ENCODE results near the gene SLAMF1. TPM values are rescaled to one million over a fixed set of nuclear protein-coding genes. Genes with fewer than 3 reads are reported as not detected.
"Not testable (repeated sequence)": the region's sequence is repeated elsewhere in the genome, so short reads cannot be mapped to it uniquely, and the experiment has no call there.

Gene SLAMF1, protein sequence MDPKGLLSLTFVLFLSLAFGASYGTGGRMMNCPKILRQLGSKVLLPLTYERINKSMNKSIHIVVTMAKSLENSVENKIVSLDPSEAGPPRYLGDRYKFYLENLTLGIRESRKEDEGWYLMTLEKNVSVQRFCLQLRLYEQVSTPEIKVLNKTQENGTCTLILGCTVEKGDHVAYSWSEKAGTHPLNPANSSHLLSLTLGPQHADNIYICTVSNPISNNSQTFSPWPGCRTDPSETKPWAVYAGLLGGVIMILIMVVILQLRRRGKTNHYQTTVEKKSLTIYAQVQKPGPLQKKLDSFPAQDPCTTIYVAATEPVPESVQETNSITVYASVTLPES
- total RNA-seq: 1 to 10 TPM in 1 of 9 donors, under 1 TPM in 3, not detected in 5; 0.14 to 4.3 (median 0.60) TPM
- polyA plus RNA-seq: under 1 TPM; 0.21 to 0.80 TPM
- long read RNA-seq, donor 1: 0 reads
- long read RNA-seq, donor 2, partial matches to known transcripts: 0 of 1 reads
- long read RNA-seq, donor 2, other reads (novel, unspliced or antisense): 1 of 1 reads
- long read RNA-seq, donor 3: 0 reads

DNA sequence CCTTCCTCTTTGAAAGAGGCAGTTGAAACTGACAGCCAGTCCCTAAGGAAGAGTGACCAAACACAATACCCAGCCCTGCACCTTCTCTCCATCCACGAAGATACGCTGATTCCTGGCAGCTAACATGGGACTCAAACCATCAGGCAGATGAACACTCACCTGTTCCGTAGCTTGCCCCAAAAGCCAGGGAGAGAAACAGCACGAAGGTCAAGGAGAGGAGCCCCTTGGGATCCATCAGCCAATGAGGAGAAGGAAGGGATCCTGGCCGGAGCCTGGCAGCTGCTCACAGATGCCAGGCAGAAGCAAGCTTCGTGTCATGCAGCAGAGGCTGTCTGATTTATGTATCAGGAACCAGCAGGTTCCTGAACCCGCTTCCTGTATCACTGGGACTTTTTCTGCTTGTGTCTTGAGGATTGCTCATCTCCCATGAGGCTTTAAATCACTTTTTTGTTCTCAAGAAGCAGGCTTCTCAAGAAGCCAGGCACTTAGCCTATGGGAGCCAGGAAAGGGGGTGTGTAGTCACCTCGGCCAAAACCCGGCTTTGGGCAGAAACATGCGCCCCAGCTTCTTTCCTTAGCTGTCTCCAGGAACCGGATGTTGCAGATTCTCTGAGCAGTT lies at the start of gene SLAMF1:
SLAMF1 (minus strand) TSS at position 334 of the 618 bp plus-strand sequence; CDS start at position 235, 99 bp downstream.
- intact Hi-C loops (cut with DNase I): no loop called here
- H3K27ac ChIP-seq: peak within 1 kb of the TSS in 1 of 12 donors; percentile 84
- peaks cover 0 to 2% (median 0%) of the 10 kb centered on the region in 9 donors for H3K27me3 ChIP-seq
- peaks cover 0 to 42% (median 3%) of the 10 kb centered on the region in 12 donors for H3K4me1 ChIP-seq
- no peaks in the 10 kb centered on the region for H3K36me3 ChIP-seq
- ATAC-seq: peak in 2 of 4 donors; percentile 20 to 32
- TF ChIP-seq POLR2A (IDR thresholded peaks at IDR 0.05): no peak
- TF ChIP-seq, protein P1, sequence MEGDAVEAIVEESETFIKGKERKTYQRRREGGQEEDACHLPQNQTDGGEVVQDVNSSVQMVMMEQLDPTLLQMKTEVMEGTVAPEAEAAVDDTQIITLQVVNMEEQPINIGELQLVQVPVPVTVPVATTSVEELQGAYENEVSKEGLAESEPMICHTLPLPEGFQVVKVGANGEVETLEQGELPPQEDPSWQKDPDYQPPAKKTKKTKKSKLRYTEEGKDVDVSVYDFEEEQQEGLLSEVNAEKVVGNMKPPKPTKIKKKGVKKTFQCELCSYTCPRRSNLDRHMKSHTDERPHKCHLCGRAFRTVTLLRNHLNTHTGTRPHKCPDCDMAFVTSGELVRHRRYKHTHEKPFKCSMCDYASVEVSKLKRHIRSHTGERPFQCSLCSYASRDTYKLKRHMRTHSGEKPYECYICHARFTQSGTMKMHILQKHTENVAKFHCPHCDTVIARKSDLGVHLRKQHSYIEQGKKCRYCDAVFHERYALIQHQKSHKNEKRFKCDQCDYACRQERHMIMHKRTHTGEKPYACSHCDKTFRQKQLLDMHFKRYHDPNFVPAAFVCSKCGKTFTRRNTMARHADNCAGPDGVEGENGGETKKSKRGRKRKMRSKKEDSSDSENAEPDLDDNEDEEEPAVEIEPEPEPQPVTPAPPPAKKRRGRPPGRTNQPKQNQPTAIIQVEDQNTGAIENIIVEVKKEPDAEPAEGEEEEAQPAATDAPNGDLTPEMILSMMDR (IDR thresholded peaks at IDR 0.05): no peak
- no peaks in the 10 kb centered on the region for H3K9me3 ChIP-seq
- WGBS, 4 donors: 50 to 65% (median 57%) methylated on average over 11 of the region's 11 CpGs
- H3K4me3 ChIP-seq: peak within 1 kb of the TSS in 3 of 12 donors; percentile 4 to 52 (median 28)
- DNase-seq: no peak

DNA sequence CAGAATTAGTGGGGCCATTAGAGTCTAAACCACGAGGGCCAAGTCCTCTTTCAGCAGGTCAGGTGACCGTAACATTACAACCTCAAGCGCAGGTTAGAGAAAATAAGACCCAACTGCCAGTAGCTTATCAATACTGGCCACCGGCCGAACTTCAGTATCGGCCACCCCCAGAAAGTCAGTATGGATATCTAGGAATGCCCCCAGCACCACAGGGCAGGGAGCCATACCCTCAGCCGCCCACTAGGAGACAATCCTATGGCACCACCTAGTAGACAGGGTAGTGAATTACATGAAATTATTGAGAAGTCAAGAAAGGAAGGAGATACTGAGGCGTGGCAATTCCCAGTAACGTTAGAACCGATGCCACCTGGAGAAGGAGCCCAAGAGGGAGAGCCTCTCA lies 45.5 kb upstream of the SLAMF1 start:
- TF ChIP-seq, protein P1 (IDR thresholded peaks at IDR 0.05): peak in 1 of 12 donors; percentile 13
- H3K27me3 ChIP-seq; H3K9me3 ChIP-seq; DNase-seq; H3K27ac ChIP-seq; H3K36me3 ChIP-seq; H3K4me3 ChIP-seq; ATAC-seq; intact Hi-C loops (cut with DNase I): not testable (repeated sequence)
- peaks cover 0 to 11% (median 0%) of the 10 kb centered on the region in 12 donors for H3K4me1 ChIP-seq
- WGBS, 4 donors: 80 to 93% (median 84%) methylated on average over 10 of the region's 10 CpGs

DNA sequence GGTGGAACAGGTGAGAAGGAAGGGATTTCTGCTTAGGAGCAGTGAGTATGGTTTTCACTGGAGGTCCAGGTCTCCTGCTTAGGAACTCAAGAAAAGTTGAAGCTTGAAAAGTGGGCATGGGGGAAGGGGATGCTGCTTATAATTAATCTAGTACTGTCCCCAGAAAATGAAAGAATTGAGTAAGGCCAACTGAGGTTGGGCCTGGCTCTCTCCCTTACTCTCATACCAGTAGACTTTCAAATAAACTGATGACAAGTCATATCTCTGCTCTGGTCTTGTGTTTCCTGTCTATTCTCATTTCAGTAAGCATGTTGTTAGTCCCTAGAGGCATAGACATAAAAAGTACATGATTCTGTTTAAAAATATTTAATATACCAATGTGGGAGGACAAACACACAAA lies 38.4 kb upstream of the SLAMF1 start:
- Histone ChIP-seq H3K27me3 (peaks cover 0 to 11% (median 0%) of the 10 kb centered on the region in 9 donors), H3K4me3 (no peak overlapping the region), H3K4me1 (peaks cover 0 to 60% (median 0%) of the 10 kb centered on the region in 12 donors), H3K9me3 (no peaks in the 10 kb centered on the region), H3K36me3 (peaks cover 0 to 24% (median 0%) of the 10 kb centered on the region in 9 donors), H3K27ac (peak overlapping the region in 1 of 12 donors; percentile 63)
- ATAC-seq (no peak), DNase-seq (no peak)
- TF ChIP-seq, protein P1 (IDR thresholded peaks at IDR 0.05): no peak
- no peak for TF ChIP-seq POLR2A (IDR thresholded peaks at IDR 0.05)
- intact Hi-C loops (cut with DNase I): no loop called here
